Hepatocyte (in vitro differentiated cells): ENCODE measurements around the gene C6orf47. TPM values are rescaled to one million over a fixed set of nuclear protein-coding genes. Genes with fewer than 3 reads are reported as not detected.

ENCODE experiments used
- DNase-seq: peaks from one replicate; pipeline ENCODE4 v3.0.0-alpha.2; 2016; ENCODE audit warnings: low spot score
- H2AFZ ChIP-seq: fragments of 200-600 bp; sonication (generic); 2 replicates; pipeline ENCODE4 v1.6.0; 2016; ENCODE audit warnings: antibody characterized with exemption, mild to moderate bottlenecking
- H3K27ac ChIP-seq: fragments of 200-600 bp; sonication (generic); 2 replicates; pipeline ENCODE4 v1.5.1; 2016; ENCODE audit warnings: mild to moderate bottlenecking
- H3K27me3 ChIP-seq: fragments of 200-600 bp; sonication (generic); 2 replicates; pipeline ENCODE4 v1.6.1; 2016
- H3K36me3 ChIP-seq: fragments of 200-600 bp; sonication (generic); replicated peaks from 2 replicates; pipeline ENCODE4 v1.5.1; 2016; ENCODE audit warnings: low read depth; ENCODE audit not compliant: insufficient read depth
- H3K4me1 ChIP-seq: fragments of 200-600 bp; sonication (generic); 2 replicates; pipeline ENCODE4 v1.5.1; 2016; ENCODE audit warnings: mild to moderate bottlenecking, moderate library complexity; ENCODE audit not compliant: insufficient read depth
- H3K4me2 ChIP-seq: fragments of 200-600 bp; sonication (generic); 2 replicates; pipeline ENCODE4 v1.6.0; 2016
- H3K4me3 ChIP-seq: fragments of 200-600 bp; sonication (generic); 2 replicates; pipeline ENCODE4 v1.5.1; 2016; ENCODE audit warnings: mild to moderate bottlenecking
- H3K79me2 ChIP-seq: fragments of 200-600 bp; sonication (generic); 2 replicates; pipeline ENCODE4 v1.6.0; 2017; ENCODE audit warnings: mild to moderate bottlenecking
- H3K9me2 ChIP-seq: fragments of 200-600 bp; sonication (generic); replicated peaks from 2 replicates; pipeline ENCODE4 v1.6.0; 2017; ENCODE audit warnings: mild to moderate bottlenecking; ENCODE audit not compliant: insufficient read depth
- H3K9me3 ChIP-seq: fragments of 200-600 bp; sonication (generic); 2 replicates; pipeline ENCODE4 v1.5.1; 2016; ENCODE audit warnings: low read depth, mild to moderate bottlenecking
- H4K20me1 ChIP-seq: fragments of 200-600 bp; sonication (generic); 2 replicates; pipeline ENCODE4 v1.6.0; 2016; ENCODE audit warnings: mild to moderate bottlenecking; ENCODE audit not compliant: insufficient read depth, poor library complexity, severe bottlenecking
- EZH2 ChIP-seq: fragments of 200-600 bp; sonication (generic); IDR thresholded peaks from 2 replicates; pipeline ENCODE4 v1.6.1; 2016; ENCODE audit warnings: antibody characterized with exemption, mild to moderate bottlenecking, borderline replicate concordance
- EZH2phosphoT487 ChIP-seq: fragments of 200-600 bp; sonication (generic); IDR thresholded peaks from one replicate; pipeline ENCODE4 v1.6.1; 2018; ENCODE audit warnings: antibody characterized with exemption, mild to moderate bottlenecking, low read depth, moderate library complexity; ENCODE audit not compliant: unreplicated experiment, severe bottlenecking
- WGBS: methylation state at CpG from one replicate; pipeline ENCODE4 v1.1.6; 2016; ENCODE audit warnings: low lambda C conversion rate; ENCODE audit errors: missing lambda C conversion rate; 5-methylcytosine and 5-hydroxymethylcytosine counted together
- polyA plus RNA-seq: library from polyadenylated mRNA; unstranded; fragments of >200 nt; fragmentation: Nextera tagmentation; extraction: Ambion mirVana; gene quantifications from 2 replicates; pipeline ENCODE4 v1.2.1, GENCODE V29; 2016
- total RNA-seq: library from RNA; depleted of rRNA; stranded (reverse); fragments of >200 nt; gene quantifications from 2 replicates; pipeline ENCODE4 v1.2.3, GENCODE V29; 2014
- TF ChIP-seq, protein P1 (sequence below): fragments of 200-600 bp; sonication (generic); IDR thresholded peaks from 2 replicates; pipeline ENCODE4 v1.5.1; 2016; ENCODE audit warnings: antibody characterized with exemption, mild to moderate bottlenecking; ENCODE audit not compliant: poor library complexity

Gene C6orf47
- total and polyA plus RNA-seq, 2 experiments from 2014 or later = 23.3 to 25.4 TPM

- peak within 1 kb of the TSS; percentile 81 for H3K4me2 ChIP-seq
- H3K36me3 ChIP-seq = no peaks in the 10 kb centered on the region
- peaks cover 68% of the 10 kb centered on the region for H3K79me2 ChIP-seq
- TF ChIP-seq, protein P1, sequence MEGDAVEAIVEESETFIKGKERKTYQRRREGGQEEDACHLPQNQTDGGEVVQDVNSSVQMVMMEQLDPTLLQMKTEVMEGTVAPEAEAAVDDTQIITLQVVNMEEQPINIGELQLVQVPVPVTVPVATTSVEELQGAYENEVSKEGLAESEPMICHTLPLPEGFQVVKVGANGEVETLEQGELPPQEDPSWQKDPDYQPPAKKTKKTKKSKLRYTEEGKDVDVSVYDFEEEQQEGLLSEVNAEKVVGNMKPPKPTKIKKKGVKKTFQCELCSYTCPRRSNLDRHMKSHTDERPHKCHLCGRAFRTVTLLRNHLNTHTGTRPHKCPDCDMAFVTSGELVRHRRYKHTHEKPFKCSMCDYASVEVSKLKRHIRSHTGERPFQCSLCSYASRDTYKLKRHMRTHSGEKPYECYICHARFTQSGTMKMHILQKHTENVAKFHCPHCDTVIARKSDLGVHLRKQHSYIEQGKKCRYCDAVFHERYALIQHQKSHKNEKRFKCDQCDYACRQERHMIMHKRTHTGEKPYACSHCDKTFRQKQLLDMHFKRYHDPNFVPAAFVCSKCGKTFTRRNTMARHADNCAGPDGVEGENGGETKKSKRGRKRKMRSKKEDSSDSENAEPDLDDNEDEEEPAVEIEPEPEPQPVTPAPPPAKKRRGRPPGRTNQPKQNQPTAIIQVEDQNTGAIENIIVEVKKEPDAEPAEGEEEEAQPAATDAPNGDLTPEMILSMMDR = no peak
- no peak for TF ChIP-seq EZH2
- TF ChIP-seq EZH2phosphoT487 = no peak
- under 1% methylated on average over 39 of the region's 39 CpGs for WGBS
- peak; percentile 95 for DNase-seq
- no peaks in the 10 kb centered on the region for H4K20me1 ChIP-seq
- H3K4me3 ChIP-seq = peak within 1 kb of the TSS; percentile 47
- H3K27ac ChIP-seq = peak within 1 kb of the TSS; percentile 93
- peak within 1 kb of the TSS; percentile 60 for H2AFZ ChIP-seq
- no peaks in the 10 kb centered on the region for H3K9me2 ChIP-seq
- peaks cover 19% of the 10 kb centered on the region for H3K4me1 ChIP-seq
- H3K27me3 ChIP-seq = no peaks in the 10 kb centered on the region
- H3K9me3 ChIP-seq = no peaks in the 10 kb centered on the region
These were observed 4.4 kb upstream of the C6orf47 start, which contains the start of gene GPANK1 for GRCh38 chr6:31664790-31665500. Gene GPANK1, minus strand, starts transcription at chr6:31664997. Its CDS starts 519 bp downstream, at chr6:31664478.

DNA sequence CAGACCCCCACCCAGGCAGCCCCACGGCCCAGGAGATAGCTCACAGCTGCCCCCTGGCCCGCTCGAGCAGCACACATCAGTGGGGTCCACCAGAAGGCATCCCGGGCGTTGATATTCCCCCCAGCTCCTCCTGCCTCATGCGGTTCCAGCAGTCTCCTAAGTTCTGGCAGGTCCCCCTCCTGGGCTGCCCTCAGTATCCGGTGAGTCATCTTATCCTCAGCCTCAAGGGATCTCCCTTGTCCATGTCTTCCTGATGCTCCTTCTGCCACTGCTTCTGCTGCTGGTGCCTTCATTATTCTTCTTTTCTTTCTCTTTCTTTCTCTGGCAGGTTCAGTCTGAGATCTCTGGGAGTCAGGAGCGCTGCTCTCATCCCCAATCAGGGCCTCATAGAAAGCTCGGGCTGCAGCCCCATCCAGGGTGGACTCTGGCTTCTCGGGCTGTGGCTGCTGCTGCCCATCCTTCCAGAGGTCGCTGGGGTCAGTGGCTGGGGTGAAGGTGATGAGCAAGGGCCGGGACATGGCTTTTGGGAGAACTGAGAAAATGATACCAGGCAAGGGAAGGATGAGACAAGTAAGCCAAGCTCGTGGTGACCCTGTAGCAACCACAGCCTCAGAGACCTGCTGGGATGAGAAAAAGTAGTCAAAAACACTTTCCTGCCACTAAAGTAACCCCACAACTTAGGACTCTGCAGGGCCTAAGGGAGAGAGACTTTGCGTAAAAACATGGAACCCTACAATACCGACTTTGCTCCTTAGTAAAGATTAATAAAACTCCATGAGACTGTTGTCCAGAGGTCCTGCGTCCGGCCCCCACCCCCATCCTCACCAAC is 3.6 kb upstream of the C6orf47 start:
- peak; percentile 44 for DNase-seq
- 35% methylated on average over 17 of the region's 17 CpGs for WGBS
- peaks cover 26% of the 10 kb centered on the region for H3K4me1 ChIP-seq

GRCh38 chr6:31663126-31663960 is 2.8 kb upstream of the C6orf47 start:
- H3K9me3 ChIP-seq = no peaks in the 10 kb centered on the region
- no peak for DNase-seq
- no peak overlapping the region for H3K4me3 ChIP-seq
- H3K4me2 ChIP-seq = peak overlapping the region; percentile 81
- WGBS = 72% methylated on average over 8 of the region's 9 CpGs
- H3K27ac ChIP-seq = peak overlapping the region; percentile 93
- H2AFZ ChIP-seq = no peak overlapping the region
- H3K9me2 ChIP-seq = no peaks in the 10 kb centered on the region
- H3K27me3 ChIP-seq = no peaks in the 10 kb centered on the region
- H3K4me1 ChIP-seq = peaks cover 34% of the 10 kb centered on the region
- peaks cover 13% of the 10 kb centered on the region for H4K20me1 ChIP-seq
- peaks cover 78% of the 10 kb centered on the region for H3K79me2 ChIP-seq
- TF ChIP-seq EZH2phosphoT487 (no peak), EZH2 (no peak)
- TF ChIP-seq, protein P1 = no peak
- H3K36me3 ChIP-seq = no peaks in the 10 kb centered on the region

More for the DNA sequence above, 3.6 kb upstream of the C6orf47 start:
- Histone ChIP-seq H2AFZ (peak overlapping the region; percentile 60), H3K4me3 (peak overlapping the region; percentile 47), H3K79me2 (peaks cover 76% of the 10 kb centered on the region), H3K36me3 (no peaks in the 10 kb centered on the region), H3K9me3 (no peaks in the 10 kb centered on the region), H3K27ac (peak overlapping the region; percentile 93), H3K27me3 (no peaks in the 10 kb centered on the region), H3K9me2 (no peaks in the 10 kb centered on the region), H3K4me2 (peak overlapping the region; percentile 81), H4K20me1 (peaks cover 5% of the 10 kb centered on the region)
- TF ChIP-seq EZH2 (no peak), EZH2phosphoT487 (no peak)
- TF ChIP-seq, protein P1 = no peak
